Gastrocnemius medialis (tissue), 4 donors: ENCODE data around the gene BST2. TPM values are rescaled to one million over a fixed set of nuclear protein-coding genes. Genes with fewer than 3 reads are reported as not detected.

Experiments used
- ATAC-seq, 2 donors: fragments of 150-250 bp; one replicate each; pipeline ENCODE4 v1.9.1; 2016
- DNase-seq, 2 donors: peaks; one replicate each; pipeline ENCODE4 v3.0.0-alpha.2; 2019
- H3K27ac ChIP-seq, 4 donors: fragments of 200-600 bp; sonication (generic); 1 replicate in 1 of 4; 2 replicates in 3 of 4; pipeline ENCODE4 v1.5.1; 2016 to 2018; ENCODE audit warnings: mild to moderate bottlenecking in 2 of 4, moderate library complexity in 1 of 4
- H3K27me3 ChIP-seq, 3 donors: fragments of 200-600 bp; sonication (generic) in 2 of 3; 1 replicate in 1 of 3; 2 replicates in 2 of 3; pipeline versions ENCODE4 v1.5.1 to v1.6.0; 2016 to 2019; ENCODE audit warnings: mild to moderate bottlenecking in 1 of 3, moderate library complexity in 1 of 3
- H3K36me3 ChIP-seq, 2 donors: fragments of 200-600 bp; sonication (generic) in 1 of 2; one replicate each; pipeline ENCODE4 v1.5.1; 2017 to 2018
- H3K4me1 ChIP-seq, 2 donors: fragments of 200-600 bp; sonication (generic) in 1 of 2; one replicate each; pipeline ENCODE4 v1.5.1; 2016 to 2017; ENCODE audit warnings: mild to moderate bottlenecking in 2 of 2
- H3K4me3 ChIP-seq, 4 donors: fragments of 200-600 bp; sonication (generic) in 3 of 4; 1 replicate in 1 of 4; 2 replicates in 3 of 4; pipeline ENCODE4 v1.5.1; 2016 to 2019; ENCODE audit warnings: mild to moderate bottlenecking in 2 of 4
- H3K9me3 ChIP-seq, 3 donors: fragments of 200-600 bp; sonication (generic) in 2 of 3; 1 replicate in 1 of 3; 2 replicates in 2 of 3; pipeline ENCODE4 v1.5.1; 2016 to 2019
- CTCF ChIP-seq, 5 experiments: fragments of 450-650 bp in 3 of 5; fragments of 200-600 bp in 2 of 5; sonication (generic) in 2 of 5; IDR thresholded peaks in 4 of 5; conservative IDR thresholded peaks in 1 of 5; 1 replicate in 4 of 5; 2 replicates in 1 of 5; pipeline ENCODE4 v1.5.1; 2016 to 2019; ENCODE audit warnings: antibody characterized with exemption in 5 of 5, mild to moderate bottlenecking in 3 of 5, moderate library complexity in 3 of 5
- POLR2A ChIP-seq, 2 donors: fragments of 450-650 bp; IDR thresholded peaks; one replicate each; pipeline ENCODE4 v1.6.1; 2017; ENCODE audit warnings: antibody characterized with exemption in 2 of 2, mild to moderate bottlenecking in 2 of 2, moderate library complexity in 2 of 2
- in situ Hi-C, 4 donors: fragments of 200-750 bp; cut with MboI; loops; one replicate each; pipeline versions ENCODE4 v1.15.0 to v1.8.0; 2017; ENCODE audit warnings: low sequenced_read_pairs in 4 of 4
- intact Hi-C: fragments of 100-400 bp; cut with DNase I; formaldehyde crosslinking; loops from one replicate; pipeline ENCODE4 v1.15.1; 2023; ENCODE audit warnings: low total_unique reads
- total RNA-seq, 4 donors: library from RNA; depleted of rRNA; stranded (reverse); fragments of >200 nt; gene quantifications; one replicate each; pipeline versions ENCODE4 v1.1.0 to v1.2.3, GENCODE V29; 2016

BST2 gene
- total RNA-seq, 4 donors from 2014 or later, result 19.0 to 28.2 (median 23.1) TPM

GRCh38 chr19:17436874-17437267 is 31.4 kb upstream of the BST2 start:
- H3K4me1 ChIP-seq, result no peaks in the 10 kb centered on the region
- no peak for DNase-seq
- no peak overlapping the region for H3K27ac ChIP-seq
- H3K4me3 ChIP-seq, result no peak overlapping the region
- intact Hi-C loops (no loop called here), in situ Hi-C loops (no loop called here)
- TF ChIP-seq POLR2A (IDR thresholded peaks at IDR 0.05), result no peak
- TF ChIP-seq CTCF (IDR thresholded peaks at IDR 0.05 in 4 of 5, conservative IDR thresholded peaks at IDR 0.05 in 1 of 5), result no peak
- no peaks in the 10 kb centered on the region for H3K36me3 ChIP-seq
- ATAC-seq, result no peak
- peaks cover 0 to 4% (median 0%) of the 10 kb centered on the region in 3 donors for H3K9me3 ChIP-seq
- H3K27me3 ChIP-seq, result no peaks in the 10 kb centered on the region

GRCh38 chr19:17436094-17436873 is 30.9 kb upstream of the BST2 start:
- Histone ChIP-seq H3K27ac (no peak overlapping the region), H3K36me3 (no peaks in the 10 kb centered on the region), H3K4me1 (no peaks in the 10 kb centered on the region), H3K9me3 (peaks cover 0 to under 1% (median 0%) of the 10 kb centered on the region in 3 donors), H3K4me3 (no peak overlapping the region), H3K27me3 (no peaks in the 10 kb centered on the region)
- DNase-seq, result no peak
- TF ChIP-seq CTCF (IDR thresholded peaks at IDR 0.05 in 4 of 5, conservative IDR thresholded peaks at IDR 0.05 in 1 of 5) (no peak), POLR2A (IDR thresholded peaks at IDR 0.05) (no peak)
- ATAC-seq, result no peak
- intact Hi-C loops (no loop called here), in situ Hi-C loops (no loop called here)

GRCh38 chr19:17435218-17435617 is 29.8 kb upstream of the BST2 start:
- Histone ChIP-seq H3K9me3 (no peaks in the 10 kb centered on the region), H3K36me3 (no peaks in the 10 kb centered on the region)

GRCh38 chr19:17431417-17431816 is 26.0 kb upstream of the BST2 start:
- ATAC-seq (no peak), DNase-seq (no peak)
- H3K36me3 ChIP-seq, result no peaks in the 10 kb centered on the region
- in situ Hi-C loops, result no loop called here
- TF ChIP-seq POLR2A (IDR thresholded peaks at IDR 0.05), result no peak
- TF ChIP-seq CTCF (IDR thresholded peaks at IDR 0.05 in 4 of 5, conservative IDR thresholded peaks at IDR 0.05 in 1 of 5), result no peak
- H3K4me1 ChIP-seq, result peaks cover 0 to 6% of the 10 kb centered on the region in 2 donors
- intact Hi-C loops, result no loop called here
- H3K4me3 ChIP-seq, result no peak overlapping the region
- H3K27me3 ChIP-seq, result no peaks in the 10 kb centered on the region
- H3K27ac ChIP-seq, result no peak overlapping the region
- H3K9me3 ChIP-seq, result no peaks in the 10 kb centered on the region

More at GRCh38 chr19:17435218-17435617, 29.8 kb upstream of the BST2 start:
- in situ Hi-C loops, result no loop called here
- intact Hi-C loops, result no loop called here
- peaks cover 0 to 3% of the 10 kb centered on the region in 2 donors for H3K4me1 ChIP-seq
- no peak for DNase-seq
- H3K27ac ChIP-seq, result no peak overlapping the region
- H3K4me3 ChIP-seq, result no peak overlapping the region
- TF ChIP-seq POLR2A (IDR thresholded peaks at IDR 0.05) (no peak), CTCF (IDR thresholded peaks at IDR 0.05 in 4 of 5, conservative IDR thresholded peaks at IDR 0.05 in 1 of 5) (no peak)
- H3K27me3 ChIP-seq, result no peaks in the 10 kb centered on the region
- ATAC-seq, result no peak
